SK-N-SH (cell line): ENCODE measurements around the gene ROPN1L. TPM values are rescaled to one million over a fixed set of nuclear protein-coding genes. Genes with fewer than 3 reads are reported as not detected.

Experiments used
- CTCF ChIA-PET: fragments of 300-600, 350-600 bp; formaldehyde crosslinking; extraction: SDS; loops from one replicate; lab custom pipeline; 2021; lab: Yijun Ruan, JAX
- POLR2A ChIA-PET: fragments of 350-600 bp; sonication (Branson Sonifier 250); formaldehyde crosslinking; extraction: SDS; loops from one replicate; lab custom pipeline; 2020; ENCODE audit warnings: antibody characterized with exemption, inconsistent platforms; lab: Yijun Ruan, JAX
- DNase-seq: peaks from one replicate; pipeline ENCODE4 v3.0.0; 2012
- H2AFZ ChIP-seq: fragments of 200-600 bp; sonication (generic); 2 replicates; pipeline ENCODE4 v1.8.1; 2016; ENCODE audit warnings: antibody characterized with exemption, mild to moderate bottlenecking, low read depth
- H3F3A ChIP-seq: fragments of 200-600 bp; sonication (generic); replicated peaks from 2 replicates; pipeline ENCODE3; 2016; ENCODE audit warnings: antibody characterized with exemption, mild to moderate bottlenecking; ENCODE audit not compliant: insufficient read depth
- H3K27ac ChIP-seq, 2 experiments: fragments of 200-500 bp in 1 of 2; fragments of 200-600 bp in 1 of 2; sonication (Bioruptor generic) in 1 of 2; sonication (generic), shearing (Covaris generic) in 1 of 2; 2 replicates each; pipeline versions ENCODE4 v1.5.1 to v1.6.1; 2014 to 2016; ENCODE audit warnings: low read depth in 2 of 2, inconsistent platforms in 1 of 2, low read length in 1 of 2, mild to moderate bottlenecking in 1 of 2, mixed read lengths in 1 of 2
- H3K27me3 ChIP-seq: fragments of 200-600 bp; sonication (generic), shearing (Covaris generic); 2 replicates; pipeline ENCODE4 v1.6.1; 2016; ENCODE audit warnings: mixed run types; ENCODE audit not compliant: insufficient read depth
- H3K36me3 ChIP-seq, 2 experiments: fragments of 200-500 bp in 1 of 2; fragments of 200-600 bp in 1 of 2; sonication (Bioruptor generic) in 1 of 2; sonication (generic) in 1 of 2; replicated peaks in 1 of 2; 2 replicates each; pipeline versions ENCODE3 to v1.5.1; 2014 to 2016; ENCODE audit warnings: low read length in 1 of 2, mild to moderate bottlenecking in 1 of 2; ENCODE audit not compliant: insufficient read depth in 2 of 2, control insufficient read depth in 1 of 2
- H3K4me1 ChIP-seq, 2 experiments: fragments of 200-500 bp in 1 of 2; fragments of 200-600 bp in 1 of 2; sonication (Bioruptor generic) in 1 of 2; sonication (generic), shearing (Covaris generic) in 1 of 2; 2 replicates each; pipeline versions ENCODE4 v1.5.1 to v1.6.1; 2014 to 2016; ENCODE audit warnings: low read depth in 1 of 2, low read length in 1 of 2, mixed run types in 1 of 2; ENCODE audit not compliant: insufficient read depth in 2 of 2, control insufficient read depth in 1 of 2
- H3K4me2 ChIP-seq: fragments of 200-600 bp; sonication (generic), shearing (Covaris generic); 2 replicates; pipeline ENCODE4 v1.6.1; 2017; ENCODE audit warnings: mixed run types
- H3K4me3 ChIP-seq, 2 experiments: fragments of 200-500 bp in 1 of 2; fragments of 200-600 bp in 1 of 2; sonication (Bioruptor generic) in 1 of 2; sonication (generic), shearing (Covaris generic) in 1 of 2; 2 replicates each; pipeline versions ENCODE4 v1.5.1 to v1.8.1; 2014 to 2016; ENCODE audit warnings: low read depth in 2 of 2, inconsistent platforms in 1 of 2, low read length in 1 of 2, mild to moderate bottlenecking in 1 of 2, mixed read lengths in 1 of 2, moderate library complexity in 1 of 2
- H3K79me2 ChIP-seq: fragments of 200-600 bp; sonication (generic); 2 replicates; pipeline ENCODE4 v1.8.1; 2017; ENCODE audit warnings: mild to moderate bottlenecking; ENCODE audit not compliant: insufficient read depth
- H3K9ac ChIP-seq: fragments of 200-600 bp; sonication (generic); 2 replicates; pipeline ENCODE4 v1.6.1; 2017; ENCODE audit warnings: mixed run types
- H3K9me2 ChIP-seq: fragments of 200-600 bp; sonication (generic); 2 replicates; pipeline ENCODE4 v1.6.1; 2017; ENCODE audit warnings: mixed run types
- H3K9me3 ChIP-seq: fragments of 200-600 bp; sonication (generic); 2 replicates; pipeline ENCODE4 v1.6.1; 2017; ENCODE audit warnings: mixed run types, mild to moderate bottlenecking, moderate library complexity
- H4K20me1 ChIP-seq: fragments of 200-600 bp; sonication (generic); 2 replicates; pipeline ENCODE4 v1.6.1; 2017; ENCODE audit warnings: mild to moderate bottlenecking, mixed run types; ENCODE audit not compliant: insufficient read depth
- CHD2 ChIP-seq: fragments of 150-350 bp; IDR thresholded peaks from 2 replicates; pipeline ENCODE4 v1.6.1; 2018; ENCODE audit warnings: low read length; ENCODE audit not compliant: partially characterized antibody
- EP300 ChIP-seq, 2 experiments: IDR thresholded peaks; 2 replicates each; pipeline versions ENCODE4 v1.4.0 to v1.6.1; 2012; ENCODE audit warnings: borderline replicate concordance in 1 of 2, low read depth in 1 of 2, low read length in 1 of 2
- EZH2phosphoT487 ChIP-seq: fragments of 200-600 bp; sonication (generic); IDR thresholded peaks from 2 replicates; pipeline ENCODE4 v1.6.1; 2017; ENCODE audit warnings: low read depth, mixed run types, mild to moderate bottlenecking, antibody characterized with exemption, moderate library complexity, borderline replicate concordance
- FOXM1 ChIP-seq: IDR thresholded peaks from 2 replicates; pipeline ENCODE4 v1.4.0; 2012; ENCODE audit warnings: low read depth, mild to moderate bottlenecking
- GABPA ChIP-seq: IDR thresholded peaks from 2 replicates; pipeline ENCODE4 v1.4.0; 2012; ENCODE audit warnings: low read depth, mild to moderate bottlenecking
- GATA2 ChIP-seq: sonication (generic); formaldehyde crosslinking; IDR thresholded peaks from 2 replicates; pipeline ENCODE4 v1.5.0; 2020; ENCODE audit warnings: mild to moderate bottlenecking, missing genetic modification reagents
- JUND ChIP-seq: IDR thresholded peaks from 2 replicates; pipeline ENCODE4 v1.4.0; 2012
- MAX ChIP-seq: IDR thresholded peaks from 2 replicates; pipeline ENCODE4 v1.4.0; 2012; ENCODE audit warnings: low read depth
- MEF2A ChIP-seq: IDR thresholded peaks from 2 replicates; pipeline ENCODE4 v1.4.0; 2012; ENCODE audit warnings: low read depth, borderline replicate concordance
- MXI1 ChIP-seq: IDR thresholded peaks from 2 replicates; pipeline ENCODE4 v1.6.1; 2012; ENCODE audit warnings: mild to moderate bottlenecking, low read depth, low read length, improper control_type of control experiment
- POLR2AphosphoS5 ChIP-seq: IDR thresholded peaks from 2 replicates; pipeline ENCODE4 v1.6.1; 2012; ENCODE audit warnings: low read depth, low read length
- RAD21 ChIP-seq: IDR thresholded peaks from 2 replicates; pipeline ENCODE4 v1.6.1; 2012; ENCODE audit warnings: mild to moderate bottlenecking, low read length
- TEAD4 ChIP-seq: IDR thresholded peaks from 2 replicates; pipeline ENCODE4 v1.4.0; 2012; ENCODE audit warnings: mild to moderate bottlenecking, borderline replicate concordance; ENCODE audit not compliant: insufficient read depth
- WGBS: methylation state at CpG from one replicate; pipeline ENCODE4 v1.1.6; 2017; ENCODE audit warnings: low lambda C conversion rate; 5-methylcytosine and 5-hydroxymethylcytosine counted together
- polyA plus RNA-seq, 3 experiments: library from polyadenylated mRNA; depleted of rRNA; stranded (reverse); fragments of >200 nt; gene quantifications; 2 replicates each; pipeline ENCODE4 v1.2.3, GENCODE V29; 2012
- TF ChIP-seq, protein P1 (sequence below): fragments of 150-350 bp; IDR thresholded peaks from 2 replicates; pipeline ENCODE4 v1.6.1; 2016; ENCODE audit warnings: mild to moderate bottlenecking, low read depth, low read length
- TF ChIP-seq, protein P2 (sequence below): IDR thresholded peaks from 2 replicates; pipeline ENCODE4 v1.6.1; 2012; ENCODE audit warnings: mild to moderate bottlenecking, low read depth, low read length, moderate library complexity
- TF ChIP-seq, protein P3 (sequence below): IDR thresholded peaks from 2 replicates; pipeline ENCODE4 v1.4.0; 2012; ENCODE audit warnings: low read depth, borderline replicate concordance

ROPN1L gene
- polyA plus RNA-seq, 1 of the 3 experiments (the other 2 are of a cell fraction) = 0.31 TPM

GRCh38 chr5:10447041-10447440 lies 5.4 kb downstream of the ROPN1L start:
- no peaks in the 10 kb centered on the region for H3K9me2 ChIP-seq
- H3K9me3 ChIP-seq = no peaks in the 10 kb centered on the region
- H3K27ac ChIP-seq = no peak overlapping the region
- WGBS = 81% methylated on average over 4 of the region's 4 CpGs
- H3F3A ChIP-seq = no peaks in the 10 kb centered on the region
- no peak overlapping the region for H3K4me3 ChIP-seq
- no peak for DNase-seq
- H3K9ac ChIP-seq = no peak overlapping the region
- H3K4me2 ChIP-seq = no peak overlapping the region
- no peaks in the 10 kb centered on the region for H3K79me2 ChIP-seq
- CTCF ChIA-PET = interaction anchor here (4.8 kb wide), 1 partner anchor 181 kb away, joined by 34 read pairs; no protein-coding TSS in a partner anchor
- H4K20me1 ChIP-seq = no peaks in the 10 kb centered on the region
- H3K4me1 ChIP-seq = peaks cover 0 to 5% of the 10 kb centered on the region in 2 experiments; a peak in 1 of 4 replicates
- H3K36me3 ChIP-seq = no peaks in the 10 kb centered on the region
- H3K27me3 ChIP-seq = no peaks in the 10 kb centered on the region
- TF ChIP-seq, protein P1, sequence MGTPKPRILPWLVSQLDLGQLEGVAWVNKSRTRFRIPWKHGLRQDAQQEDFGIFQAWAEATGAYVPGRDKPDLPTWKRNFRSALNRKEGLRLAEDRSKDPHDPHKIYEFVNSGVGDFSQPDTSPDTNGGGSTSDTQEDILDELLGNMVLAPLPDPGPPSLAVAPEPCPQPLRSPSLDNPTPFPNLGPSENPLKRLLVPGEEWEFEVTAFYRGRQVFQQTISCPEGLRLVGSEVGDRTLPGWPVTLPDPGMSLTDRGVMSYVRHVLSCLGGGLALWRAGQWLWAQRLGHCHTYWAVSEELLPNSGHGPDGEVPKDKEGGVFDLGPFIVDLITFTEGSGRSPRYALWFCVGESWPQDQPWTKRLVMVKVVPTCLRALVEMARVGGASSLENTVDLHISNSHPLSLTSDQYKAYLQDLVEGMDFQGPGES = no peak
- TF ChIP-seq MEF2A = no peak
- no peak for TF ChIP-seq EZH2phosphoT487
- TF ChIP-seq TEAD4 = no peak
- TF ChIP-seq GABPA = no peak
- TF ChIP-seq, protein P2, sequence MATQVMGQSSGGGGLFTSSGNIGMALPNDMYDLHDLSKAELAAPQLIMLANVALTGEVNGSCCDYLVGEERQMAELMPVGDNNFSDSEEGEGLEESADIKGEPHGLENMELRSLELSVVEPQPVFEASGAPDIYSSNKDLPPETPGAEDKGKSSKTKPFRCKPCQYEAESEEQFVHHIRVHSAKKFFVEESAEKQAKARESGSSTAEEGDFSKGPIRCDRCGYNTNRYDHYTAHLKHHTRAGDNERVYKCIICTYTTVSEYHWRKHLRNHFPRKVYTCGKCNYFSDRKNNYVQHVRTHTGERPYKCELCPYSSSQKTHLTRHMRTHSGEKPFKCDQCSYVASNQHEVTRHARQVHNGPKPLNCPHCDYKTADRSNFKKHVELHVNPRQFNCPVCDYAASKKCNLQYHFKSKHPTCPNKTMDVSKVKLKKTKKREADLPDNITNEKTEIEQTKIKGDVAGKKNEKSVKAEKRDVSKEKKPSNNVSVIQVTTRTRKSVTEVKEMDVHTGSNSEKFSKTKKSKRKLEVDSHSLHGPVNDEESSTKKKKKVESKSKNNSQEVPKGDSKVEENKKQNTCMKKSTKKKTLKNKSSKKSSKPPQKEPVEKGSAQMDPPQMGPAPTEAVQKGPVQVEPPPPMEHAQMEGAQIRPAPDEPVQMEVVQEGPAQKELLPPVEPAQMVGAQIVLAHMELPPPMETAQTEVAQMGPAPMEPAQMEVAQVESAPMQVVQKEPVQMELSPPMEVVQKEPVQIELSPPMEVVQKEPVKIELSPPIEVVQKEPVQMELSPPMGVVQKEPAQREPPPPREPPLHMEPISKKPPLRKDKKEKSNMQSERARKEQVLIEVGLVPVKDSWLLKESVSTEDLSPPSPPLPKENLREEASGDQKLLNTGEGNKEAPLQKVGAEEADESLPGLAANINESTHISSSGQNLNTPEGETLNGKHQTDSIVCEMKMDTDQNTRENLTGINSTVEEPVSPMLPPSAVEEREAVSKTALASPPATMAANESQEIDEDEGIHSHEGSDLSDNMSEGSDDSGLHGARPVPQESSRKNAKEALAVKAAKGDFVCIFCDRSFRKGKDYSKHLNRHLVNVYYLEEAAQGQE = no peak
- TF ChIP-seq MXI1 = no peak
- no peak for TF ChIP-seq JUND
- TF ChIP-seq GATA2 (CRISPR knock-in tag) = no peak
- no peak for TF ChIP-seq RAD21
- no peak for TF ChIP-seq CHD2
- TF ChIP-seq POLR2AphosphoS5 = no peak
- TF ChIP-seq EP300 (IDR thresholded peaks at IDR 0.05; ENCODE audit: borderline replicate concordance in 1 of 2, low read depth in 1 of 2, low read length in 1 of 2) = no peak
- no peak for TF ChIP-seq FOXM1
- TF ChIP-seq, protein P3, sequence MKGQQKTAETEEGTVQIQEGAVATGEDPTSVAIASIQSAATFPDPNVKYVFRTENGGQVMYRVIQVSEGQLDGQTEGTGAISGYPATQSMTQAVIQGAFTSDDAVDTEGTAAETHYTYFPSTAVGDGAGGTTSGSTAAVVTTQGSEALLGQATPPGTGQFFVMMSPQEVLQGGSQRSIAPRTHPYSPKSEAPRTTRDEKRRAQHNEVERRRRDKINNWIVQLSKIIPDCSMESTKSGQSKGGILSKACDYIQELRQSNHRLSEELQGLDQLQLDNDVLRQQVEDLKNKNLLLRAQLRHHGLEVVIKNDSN = no peak
- no peak for TF ChIP-seq MAX
- POLR2A ChIA-PET = no interaction called here
- no peak overlapping the region for H2AFZ ChIP-seq
